ENCODE data around the gene YAP1. TPM values are rescaled to one million over a fixed set of nuclear protein-coding genes. Genes with fewer than 3 reads are reported as not detected.

The YAP1 gene
- total RNA-seq, 1 donor from 2014 or later, result 204 TPM

GRCh38 chr11:102171101-102171500 is 60.9 kb downstream of the YAP1 start:
- Mint-ChIP-seq H3K36me3 (ENCODE audit: insufficient read depth) (peaks cover 27% of the 10 kb centered on the region), H3K9me3 (ENCODE audit: low read depth) (no peaks in the 10 kb centered on the region), H3K27ac (no peak overlapping the region), H3K4me1 (ENCODE audit: low read depth) (peaks cover 19% of the 10 kb centered on the region), H3K4me3 (ENCODE audit: low read depth) (no peak overlapping the region), H3K27me3 (no peaks in the 10 kb centered on the region)
- no peak for DNase-seq (ENCODE audit: low spot score, unreplicated experiment)
- TF ChIP-seq, protein P1, sequence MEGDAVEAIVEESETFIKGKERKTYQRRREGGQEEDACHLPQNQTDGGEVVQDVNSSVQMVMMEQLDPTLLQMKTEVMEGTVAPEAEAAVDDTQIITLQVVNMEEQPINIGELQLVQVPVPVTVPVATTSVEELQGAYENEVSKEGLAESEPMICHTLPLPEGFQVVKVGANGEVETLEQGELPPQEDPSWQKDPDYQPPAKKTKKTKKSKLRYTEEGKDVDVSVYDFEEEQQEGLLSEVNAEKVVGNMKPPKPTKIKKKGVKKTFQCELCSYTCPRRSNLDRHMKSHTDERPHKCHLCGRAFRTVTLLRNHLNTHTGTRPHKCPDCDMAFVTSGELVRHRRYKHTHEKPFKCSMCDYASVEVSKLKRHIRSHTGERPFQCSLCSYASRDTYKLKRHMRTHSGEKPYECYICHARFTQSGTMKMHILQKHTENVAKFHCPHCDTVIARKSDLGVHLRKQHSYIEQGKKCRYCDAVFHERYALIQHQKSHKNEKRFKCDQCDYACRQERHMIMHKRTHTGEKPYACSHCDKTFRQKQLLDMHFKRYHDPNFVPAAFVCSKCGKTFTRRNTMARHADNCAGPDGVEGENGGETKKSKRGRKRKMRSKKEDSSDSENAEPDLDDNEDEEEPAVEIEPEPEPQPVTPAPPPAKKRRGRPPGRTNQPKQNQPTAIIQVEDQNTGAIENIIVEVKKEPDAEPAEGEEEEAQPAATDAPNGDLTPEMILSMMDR (IDR thresholded peaks at IDR 0.05; ENCODE audit: unreplicated experiment), result no peak

GRCh38 chr11:102172127-102172848 is 62.0 kb downstream of the YAP1 start:
- H3K4me3 Mint-ChIP-seq (ENCODE audit: low read depth), result no peak overlapping the region
- DNase-seq (ENCODE audit: low spot score, unreplicated experiment), result no peak
- TF ChIP-seq, protein P1 (IDR thresholded peaks at IDR 0.05; ENCODE audit: unreplicated experiment), result no peak
- peak overlapping the region; percentile 59 for H3K27ac Mint-ChIP-seq
- H3K27me3 Mint-ChIP-seq, result no peaks in the 10 kb centered on the region
- no peaks in the 10 kb centered on the region for H3K9me3 Mint-ChIP-seq (ENCODE audit: low read depth)
- H3K36me3 Mint-ChIP-seq (ENCODE audit: insufficient read depth), result peaks cover 31% of the 10 kb centered on the region
- peaks cover 19% of the 10 kb centered on the region for H3K4me1 Mint-ChIP-seq (ENCODE audit: low read depth)

GRCh38 chr11:102177126-102177525 is 66.9 kb downstream of the YAP1 start:
- H3K36me3 Mint-ChIP-seq (ENCODE audit: insufficient read depth), result peaks cover 52% of the 10 kb centered on the region
- TF ChIP-seq, protein P1 (IDR thresholded peaks at IDR 0.05; ENCODE audit: unreplicated experiment), result no peak
- no peak for DNase-seq (ENCODE audit: low spot score, unreplicated experiment)
- peaks cover 6% of the 10 kb centered on the region for H3K4me1 Mint-ChIP-seq (ENCODE audit: low read depth)
- no peaks in the 10 kb centered on the region for H3K9me3 Mint-ChIP-seq (ENCODE audit: low read depth)
- no peaks in the 10 kb centered on the region for H3K27me3 Mint-ChIP-seq
- H3K27ac Mint-ChIP-seq, result no peak overlapping the region
- H3K4me3 Mint-ChIP-seq (ENCODE audit: low read depth), result no peak overlapping the region

- peaks cover 51% of the 10 kb centered on the region for H3K36me3 Mint-ChIP-seq (ENCODE audit: insufficient read depth)
- peaks cover 8% of the 10 kb centered on the region for H3K4me1 Mint-ChIP-seq (ENCODE audit: low read depth)
- TF ChIP-seq, protein P1 (IDR thresholded peaks at IDR 0.05; ENCODE audit: unreplicated experiment), result no peak
- no peaks in the 10 kb centered on the region for H3K27me3 Mint-ChIP-seq
- H3K9me3 Mint-ChIP-seq (ENCODE audit: low read depth), result peaks cover 1% of the 10 kb centered on the region
- peak overlapping the region; percentile 40 for H3K27ac Mint-ChIP-seq
- no peak overlapping the region for H3K4me3 Mint-ChIP-seq (ENCODE audit: low read depth)
- DNase-seq (ENCODE audit: low spot score, unreplicated experiment), result no peak
Observed at GRCh38 chr11:102177974-102178631, 67.9 kb downstream of the YAP1 start.

GRCh38 chr11:102179371-102179770 is 69.1 kb downstream of the YAP1 start:
- TF ChIP-seq, protein P1 (IDR thresholded peaks at IDR 0.05; ENCODE audit: unreplicated experiment), result no peak
- Mint-ChIP-seq H3K27me3 (no peaks in the 10 kb centered on the region), H3K36me3 (ENCODE audit: insufficient read depth) (peaks cover 52% of the 10 kb centered on the region), H3K27ac (peak overlapping the region; percentile 21), H3K4me1 (ENCODE audit: low read depth) (peaks cover 10% of the 10 kb centered on the region), H3K4me3 (ENCODE audit: low read depth) (no peak overlapping the region), H3K9me3 (ENCODE audit: low read depth) (peaks cover 5% of the 10 kb centered on the region)
- DNase-seq (ENCODE audit: low spot score, unreplicated experiment), result no peak
